Ishikawa (cell line): ENCODE data around the gene DGKD.

Experiments used
- CREB1 ChIP-seq: IDR thresholded peaks from 2 replicates; pipeline ENCODE4 v1.6.1; 2012; ENCODE audit warnings: low read depth
- EGR1 ChIP-seq: IDR thresholded peaks from 2 replicates; pipeline ENCODE4 v1.6.1; 2012
- EP300 ChIP-seq: IDR thresholded peaks from 2 replicates; pipeline ENCODE4 v1.6.1; 2012; ENCODE audit warnings: borderline replicate concordance
- RAD21 ChIP-seq: IDR thresholded peaks from 2 replicates; pipeline ENCODE4 v1.6.1; 2012; ENCODE audit warnings: low read depth
- USF1 ChIP-seq: IDR thresholded peaks from 2 replicates; pipeline ENCODE4 v1.6.1; 2012
- ZBTB7A ChIP-seq: IDR thresholded peaks from 2 replicates; pipeline ENCODE4 v1.6.1; 2012; ENCODE audit warnings: low read depth
- TF ChIP-seq, protein P1 (sequence below): IDR thresholded peaks from 2 replicates; pipeline ENCODE4 v1.6.1; 2012; ENCODE audit warnings: low read depth, mild to moderate bottlenecking

DNA sequence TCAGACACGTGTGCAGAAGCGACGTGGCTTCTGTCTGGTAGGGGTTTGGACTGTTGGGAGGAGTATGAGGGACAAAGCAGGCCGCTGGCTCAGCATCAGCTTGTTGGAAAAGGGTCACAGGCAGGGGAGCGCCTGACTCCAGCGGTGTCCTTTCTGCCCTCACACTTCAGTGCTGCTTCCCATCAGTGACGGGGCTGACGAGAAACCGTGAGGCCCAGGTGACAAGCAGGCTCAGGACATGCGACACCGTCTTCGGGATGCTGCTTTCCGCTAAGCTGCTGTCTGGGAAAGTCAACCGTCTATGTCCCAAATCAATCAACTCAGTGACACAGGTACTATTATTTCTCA lies 121.7 kb downstream of the DGKD start:
- TF ChIP-seq EP300 (no peak), USF1 (no peak), RAD21 (no peak), ZBTB7A (no peak), CREB1 (no peak), EGR1 (no peak)
- TF ChIP-seq, protein P1, sequence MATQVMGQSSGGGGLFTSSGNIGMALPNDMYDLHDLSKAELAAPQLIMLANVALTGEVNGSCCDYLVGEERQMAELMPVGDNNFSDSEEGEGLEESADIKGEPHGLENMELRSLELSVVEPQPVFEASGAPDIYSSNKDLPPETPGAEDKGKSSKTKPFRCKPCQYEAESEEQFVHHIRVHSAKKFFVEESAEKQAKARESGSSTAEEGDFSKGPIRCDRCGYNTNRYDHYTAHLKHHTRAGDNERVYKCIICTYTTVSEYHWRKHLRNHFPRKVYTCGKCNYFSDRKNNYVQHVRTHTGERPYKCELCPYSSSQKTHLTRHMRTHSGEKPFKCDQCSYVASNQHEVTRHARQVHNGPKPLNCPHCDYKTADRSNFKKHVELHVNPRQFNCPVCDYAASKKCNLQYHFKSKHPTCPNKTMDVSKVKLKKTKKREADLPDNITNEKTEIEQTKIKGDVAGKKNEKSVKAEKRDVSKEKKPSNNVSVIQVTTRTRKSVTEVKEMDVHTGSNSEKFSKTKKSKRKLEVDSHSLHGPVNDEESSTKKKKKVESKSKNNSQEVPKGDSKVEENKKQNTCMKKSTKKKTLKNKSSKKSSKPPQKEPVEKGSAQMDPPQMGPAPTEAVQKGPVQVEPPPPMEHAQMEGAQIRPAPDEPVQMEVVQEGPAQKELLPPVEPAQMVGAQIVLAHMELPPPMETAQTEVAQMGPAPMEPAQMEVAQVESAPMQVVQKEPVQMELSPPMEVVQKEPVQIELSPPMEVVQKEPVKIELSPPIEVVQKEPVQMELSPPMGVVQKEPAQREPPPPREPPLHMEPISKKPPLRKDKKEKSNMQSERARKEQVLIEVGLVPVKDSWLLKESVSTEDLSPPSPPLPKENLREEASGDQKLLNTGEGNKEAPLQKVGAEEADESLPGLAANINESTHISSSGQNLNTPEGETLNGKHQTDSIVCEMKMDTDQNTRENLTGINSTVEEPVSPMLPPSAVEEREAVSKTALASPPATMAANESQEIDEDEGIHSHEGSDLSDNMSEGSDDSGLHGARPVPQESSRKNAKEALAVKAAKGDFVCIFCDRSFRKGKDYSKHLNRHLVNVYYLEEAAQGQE, result no peak
